GM18951 (cell line): ENCODE results near the gene LIPJ.

ENCODE experiments used
- POLR2A ChIP-seq: IDR thresholded peaks from 4 replicates; pipeline ENCODE4 v1.6.1; 2011; ENCODE audit warnings: mild to moderate bottlenecking; ENCODE audit not compliant: insufficient read length, insufficient read depth; ENCODE audit errors: extremely low read depth
- in situ Hi-C: fragments of 300-500 bp; cut with MboI; formaldehyde crosslinking; loops from one replicate; pipeline ENCODE4 v1.12.0; 2022; ENCODE audit warnings: low sequenced_read_pairs, mixed read lengths, inconsistent platforms; ENCODE audit not compliant: unreplicated experiment

LIPJ gene

GRCh38 chr10:88616250-88616977 is 29.9 kb downstream of the LIPJ start:
- TF ChIP-seq POLR2A = no peak
- in situ Hi-C loops = no loop called here

- TF ChIP-seq POLR2A = no peak
- in situ Hi-C loops = no loop called here
These were observed 31.3 kb downstream of the LIPJ start for GRCh38 chr10:88617772-88618300.

GRCh38 chr10:88618496-88618895 is 31.9 kb downstream of the LIPJ start:
- no peak for TF ChIP-seq POLR2A
- in situ Hi-C loops = no loop called here

GRCh38 chr10:88620441-88620840 is 33.9 kb downstream of the LIPJ start:
- in situ Hi-C loops = no loop called here
- TF ChIP-seq POLR2A = no peak

- TF ChIP-seq POLR2A = no peak
- in situ Hi-C loops = no loop called here
These were observed 37.3 kb downstream of the LIPJ start for GRCh38 chr10:88623835-88624234.

- TF ChIP-seq POLR2A = no peak
- in situ Hi-C loops = no loop called here
These were observed 38.3 kb downstream of the LIPJ start for GRCh38 chr10:88624840-88625239.

GRCh38 chr10:88640186-88640585 is 53.6 kb downstream of the LIPJ start:
- no peak for TF ChIP-seq POLR2A
- in situ Hi-C loops = no loop called here

GRCh38 chr10:88642209-88642608 is 55.6 kb downstream of the LIPJ start:
- TF ChIP-seq POLR2A = no peak
- in situ Hi-C loops = no loop called here

GRCh38 chr10:88642963-88643362 is 56.4 kb downstream of the LIPJ start:
- no peak for TF ChIP-seq POLR2A
- in situ Hi-C loops = no loop called here

- no peak for TF ChIP-seq POLR2A
- in situ Hi-C loops = no loop called here
These were observed 60.6 kb downstream of the LIPJ start for GRCh38 chr10:88647061-88647615.

- no peak for TF ChIP-seq POLR2A
- in situ Hi-C loops = no loop called here
These were observed 64.6 kb downstream of the LIPJ start for GRCh38 chr10:88651101-88651551.

- TF ChIP-seq POLR2A = no peak
- in situ Hi-C loops = no loop called here
These were observed 66.1 kb downstream of the LIPJ start for GRCh38 chr10:88652616-88653015.
